BE2C (cell line): ENCODE data around the gene LSS.
"Not testable (repeated sequence)": the region's sequence is repeated elsewhere in the genome, so short reads cannot be mapped to it uniquely, and the experiment has no call there.

Experiments
- DNase-seq: peaks from one replicate; pipeline ENCODE4 v3.0.0-alpha.2; 2020
- H3K27me3 ChIP-seq: fragments of 250-450 bp; sonication (Bioruptor Pico); 2 replicates; pipeline ENCODE4 v1.5.1; 2020; ENCODE audit warnings: mild to moderate bottlenecking
- H3K36me3 ChIP-seq: fragments of 250-450 bp; sonication (Bioruptor Pico); 2 replicates; pipeline ENCODE4 v1.5.1; 2020; ENCODE audit warnings: mild to moderate bottlenecking
- H3K4me1 ChIP-seq: fragments of 250-450 bp; sonication (Bioruptor Pico); 2 replicates; pipeline ENCODE4 v1.5.1; 2020
- H3K4me3 ChIP-seq: 2 replicates; pipeline ENCODE4 v1.5.1; 2011; ENCODE audit warnings: low read depth, low read length
- H3K9me3 ChIP-seq: fragments of 250-450 bp; sonication (Bioruptor Pico); 2 replicates; pipeline ENCODE4 v1.5.1; 2020
- CTCF ChIP-seq: IDR thresholded peaks from 2 replicates; pipeline ENCODE4 v1.5.1; 2012; ENCODE audit warnings: mild to moderate bottlenecking, low read depth, low read length

Gene LSS

GRCh38 chr21:46150073-46150472 is 78.5 kb downstream of the LSS start:
- H3K4me3 ChIP-seq: no peak overlapping the region
- no peaks in the 10 kb centered on the region for H3K36me3 ChIP-seq
- H3K4me1 ChIP-seq: peaks cover 10% of the 10 kb centered on the region
- no peak for TF ChIP-seq CTCF
- no peaks in the 10 kb centered on the region for H3K27me3 ChIP-seq
- H3K9me3 ChIP-seq: no peaks in the 10 kb centered on the region
- DNase-seq: peak; percentile 15

- Histone ChIP-seq H3K27me3 (no peaks in the 10 kb centered on the region), H3K9me3 (no peaks in the 10 kb centered on the region), H3K4me3 (no peak overlapping the region), H3K4me1 (peaks cover 10% of the 10 kb centered on the region), H3K36me3 (no peaks in the 10 kb centered on the region)
- no peak for TF ChIP-seq CTCF
- DNase-seq: peak; percentile 3
Observed at GRCh38 chr21:46149205-46149901, 79.2 kb downstream of the LSS start.

GRCh38 chr21:46148106-46148505 is 80.5 kb downstream of the LSS start:
- Histone ChIP-seq H3K36me3 (no peaks in the 10 kb centered on the region), H3K27me3 (no peaks in the 10 kb centered on the region), H3K4me3 (no peak overlapping the region), H3K9me3 (no peaks in the 10 kb centered on the region), H3K4me1 (peaks cover 6% of the 10 kb centered on the region; the same call in 1 of the 2 replicates)
- DNase-seq: no peak
- no peak for TF ChIP-seq CTCF

DNA sequence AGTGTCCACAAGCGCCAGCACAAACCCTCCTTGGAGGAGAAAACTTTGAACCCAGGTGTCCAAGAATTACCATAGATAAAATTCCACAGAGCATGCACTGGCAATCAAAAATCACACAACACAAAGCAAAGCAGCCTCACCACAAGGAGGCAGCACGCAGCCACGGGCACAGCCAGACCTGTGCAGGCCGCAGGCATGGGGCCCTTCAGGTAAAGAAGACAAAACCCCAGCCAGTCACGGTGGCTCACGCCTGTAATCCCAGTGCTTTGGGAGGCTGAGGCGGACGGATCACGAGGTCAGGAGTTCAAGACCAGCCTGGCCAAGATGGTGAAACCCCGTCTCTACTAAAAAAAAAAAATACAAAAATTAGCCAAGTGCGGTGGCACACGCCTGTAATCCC is 81.1 kb downstream of the LSS start:
- not testable (repeated sequence) for H3K4me3 ChIP-seq, H3K4me1 ChIP-seq, H3K27me3 ChIP-seq, H3K9me3 ChIP-seq, H3K36me3 ChIP-seq
- TF ChIP-seq CTCF: peak; percentile 85
- peak; percentile 74 for DNase-seq

DNA sequence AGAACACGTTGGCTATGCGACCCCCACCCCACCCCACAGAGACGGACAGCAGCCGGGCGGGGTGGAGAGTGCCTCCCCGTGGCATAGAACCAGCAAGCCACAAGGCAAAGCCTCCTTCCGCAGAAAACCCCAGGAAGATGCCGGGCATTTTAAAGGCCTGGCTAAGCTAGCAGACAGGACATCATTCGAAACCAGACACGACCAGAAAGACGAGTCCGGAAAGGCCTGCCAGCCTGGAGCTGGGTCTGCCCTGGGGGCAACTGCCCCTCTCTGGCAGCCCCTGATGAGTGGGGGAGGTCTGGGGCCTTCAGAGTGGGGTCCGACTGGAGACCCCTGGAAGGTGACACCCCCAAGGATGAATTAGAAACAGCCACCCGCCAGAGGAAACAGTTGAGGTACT is 81.7 kb downstream of the LSS start:
- H3K4me1 ChIP-seq: peaks cover 6% of the 10 kb centered on the region; the same call in 1 of the 2 replicates
- no peaks in the 10 kb centered on the region for H3K36me3 ChIP-seq
- no peaks in the 10 kb centered on the region for H3K27me3 ChIP-seq
- no peak for TF ChIP-seq CTCF
- peak; percentile 28 for DNase-seq
- H3K9me3 ChIP-seq: 0 out of 2 replicates have a peak, but pooled peaks cover 5% of the 10 kb centered on the region
- H3K4me3 ChIP-seq: no peak overlapping the region

GRCh38 chr21:46145840-46146691 is 82.5 kb downstream of the LSS start:
- Histone ChIP-seq H3K27me3 (no peaks in the 10 kb centered on the region), H3K36me3 (no peaks in the 10 kb centered on the region), H3K9me3 (0 out of 2 replicates have a peak, but pooled peaks cover 5% of the 10 kb centered on the region), H3K4me1 (peaks cover 6% of the 10 kb centered on the region; the same call in 1 of the 2 replicates), H3K4me3 (no peak overlapping the region)
- DNase-seq: peak; percentile 7
- TF ChIP-seq CTCF: no peak
